GM12878 (cell line): ENCODE results near the gene CORO1A. TPM values are rescaled to one million over a fixed set of nuclear protein-coding genes. Genes with fewer than 3 reads are reported as not detected.
"Not testable (repeated sequence)": the region's sequence is repeated elsewhere in the genome, so short reads cannot be mapped to it uniquely, and the experiment has no call there.

Experiments used
- ATAC-seq: fragments of 200-7000 bp; cut with Tn5 transposase; 3 replicates; pipeline ENCODE4 v1.9.1; 2020; ENCODE audit warnings: mild to moderate bottlenecking, moderate library complexity
- BruUV-seq: library from RNA; stranded (reverse); fragments of 400-500 nt; replicated peaks from 2 replicates; lab custom pipeline; 2021; lab: Mats Ljungman, UMichigan
- CTCF ChIA-PET: fragments of 300-600 bp; sonication (Branson Sonifier 250); formaldehyde crosslinking; extraction: SDS; loops from one replicate; lab custom pipeline; 2021; ENCODE audit warnings: inconsistent platforms; lab: Yijun Ruan, JAX
- POLR2A ChIA-PET: fragments of 350-600 bp; formaldehyde crosslinking; extraction: SDS; loops from one replicate; lab custom pipeline; 2021; ENCODE audit warnings: inconsistent platforms; lab: Charles Lee
- RAD21 ChIA-PET: fragments of 300-600 bp; sonication (Branson Sonifier 250); formaldehyde crosslinking; loops from one replicate; lab custom pipeline; 2023; ENCODE audit warnings: antibody characterized with exemption; ENCODE audit not compliant: unreplicated experiment; lab: Charles Lee
- SMC1A ChIA-PET: fragments of 300-600 bp; sonication (Branson Sonifier 250); formaldehyde crosslinking; loops from one replicate; lab custom pipeline; 2023; ENCODE audit not compliant: unreplicated experiment, uncharacterized antibody; lab: Charles Lee
- DNase-seq: peaks from one replicate; pipeline ENCODE4 v3.0.0-alpha.2; 2011; ENCODE audit warnings: low read depth, low spot score
- FAIRE-seq: peaks from 3 replicates; lab custom pipeline; 2011; peaks lifted over from hg19 to GRCh38; lab: Jason Lieb, UNC
- H2AFZ ChIP-seq: 2 replicates; pipeline ENCODE4 v1.6.0; 2011; ENCODE audit warnings: low read depth, low read length, control low read depth; ENCODE audit not compliant: control insufficient read depth
- H3K27ac ChIP-seq: 2 replicates; pipeline ENCODE4 v1.5.1; 2011; ENCODE audit warnings: control low read depth; ENCODE audit not compliant: control insufficient read depth, insufficient read depth
- H3K27me3 ChIP-seq, 2 experiments: replicated peaks in 1 of 2; 2 replicates each; pipeline versions ENCODE4 v1.6.0 to v1.6.1; 2011; ENCODE audit warnings: low read length in 1 of 2; ENCODE audit not compliant: control insufficient read depth in 2 of 2, insufficient read depth in 2 of 2
- H3K36me3 ChIP-seq, 2 experiments: 2 replicates each; pipeline ENCODE4 v1.5.1; 2011; ENCODE audit warnings: low read length in 1 of 2; ENCODE audit not compliant: control insufficient read depth in 2 of 2, insufficient read depth in 2 of 2
- H3K4me1 ChIP-seq: 2 replicates; pipeline ENCODE4 v1.6.1; 2011; ENCODE audit warnings: mild to moderate bottlenecking, low read length, moderate library complexity, mixed read lengths; ENCODE audit not compliant: control insufficient read depth, insufficient read depth
- H3K4me2 ChIP-seq: 2 replicates; pipeline ENCODE4 v1.6.0; 2011; ENCODE audit warnings: control low read depth; ENCODE audit not compliant: control insufficient read depth, insufficient read depth
- H3K4me3 ChIP-seq: fragments of 200-600 bp; sonication (generic); 2 replicates; pipeline ENCODE4 v1.5.1; 2016
- H3K79me2 ChIP-seq: 2 replicates; pipeline ENCODE4 v1.6.0; 2011; ENCODE audit warnings: low read length; ENCODE audit not compliant: control insufficient read depth, insufficient read depth
- H3K9ac ChIP-seq: 2 replicates; pipeline ENCODE4 v1.8.0; 2011; ENCODE audit warnings: low read length, control low read depth, mixed read lengths; ENCODE audit not compliant: control insufficient read depth, insufficient read depth
- H3K9me3 ChIP-seq: replicated peaks from 3 replicates; pipeline ENCODE4 v1.5.1; 2011; ENCODE audit warnings: mild to moderate bottlenecking, low read length; ENCODE audit not compliant: control insufficient read depth, insufficient read depth
- H4K20me1 ChIP-seq: 2 replicates; pipeline ENCODE4 v1.6.0; 2011; ENCODE audit not compliant: control insufficient read depth, insufficient read depth
- BCL3 ChIP-seq: IDR thresholded peaks from 2 replicates; pipeline ENCODE4 v1.6.1; 2011; ENCODE audit warnings: borderline replicate concordance, low read depth, mild to moderate bottlenecking, moderate library complexity, low read length; ENCODE audit not compliant: insufficient read depth, poor library complexity, severe bottlenecking
- BMI1 ChIP-seq: fragments of 450-650 bp; IDR thresholded peaks from 2 replicates; pipeline ENCODE4 v1.6.1; 2016; ENCODE audit warnings: mild to moderate bottlenecking, moderate library complexity, borderline replicate concordance
- IRF3 ChIP-seq: fragments of 450-650 bp; IDR thresholded peaks from 2 replicates; pipeline ENCODE4 v1.6.1; 2014; ENCODE audit warnings: mild to moderate bottlenecking
- MLLT1 ChIP-seq: fragments of 450-650 bp; IDR thresholded peaks from 2 replicates; pipeline ENCODE4 v1.6.1; 2016; ENCODE audit warnings: mild to moderate bottlenecking
- SREBF1 ChIP-seq: IDR thresholded peaks from 2 replicates; pipeline ENCODE4 v1.6.1; 2012; ENCODE audit warnings: mild to moderate bottlenecking, low read length
- SUZ12 ChIP-seq: fragments of 200-600 bp; sonication (generic); IDR thresholded peaks from one replicate; pipeline ENCODE4 v1.6.1; 2018; ENCODE audit warnings: antibody characterized with exemption, mild to moderate bottlenecking; ENCODE audit not compliant: unreplicated experiment
- ZNF687 ChIP-seq: fragments of 450-650 bp; IDR thresholded peaks from 2 replicates; pipeline ENCODE4 v1.6.1; 2017; ENCODE audit warnings: mild to moderate bottlenecking, moderate library complexity
- WGBS: methylation state at CpG from one replicate; pipeline ENCODE4 v1.1.6; 2016; ENCODE audit warnings: low lambda C conversion rate; ENCODE audit not compliant: insufficient replicate concordance, insufficient coverage; ENCODE audit errors: missing lambda C conversion rate; 5-methylcytosine and 5-hydroxymethylcytosine counted together
- in situ Hi-C: fragments of 300-500 bp; cut with MboI; formaldehyde crosslinking; loops from 9 replicates; pipeline ENCODE4 v1.14.3; 2018; ENCODE audit warnings: mixed read lengths
- intact Hi-C: fragments of 100-400 bp; cut with micrococcal nuclease; formaldehyde crosslinking; loops from one replicate; pipeline ENCODE4 v1.14.2; 2022; ENCODE audit not compliant: unreplicated experiment
- polyA plus RNA-seq, 11 experiments: library from polyadenylated mRNA; depleted of rRNA in 4 of 11; unstranded in 6 of 11; stranded (reverse) in 5 of 11; fragments of >200 nt; fragmentation: Nextera tagmentation in 4 of 11; fragmentation: Illumina TruSeq in 1 of 11; extraction: Ambion mirVana in 4 of 11; extraction: Trizol in 1 of 11; gene quantifications; 1 replicate in 1 of 11; 2 replicates in 10 of 11; pipeline versions ENCODE4 v1.2.1 to v1.2.3, GENCODE V29; 2011 to 2016; ENCODE audit warnings: inconsistent platforms in 2 of 11, missing spikeins in 2 of 11, low read depth in 1 of 11
- total RNA-seq, 4 experiments: library from RNA; depleted of rRNA in 3 of 4; stranded (reverse); fragments of >200 nt in 3 of 4; fragmentation: Illumina TruSeq in 1 of 4; extraction: Trizol in 1 of 4; gene quantifications; 2 replicates each; pipeline versions ENCODE4 v1.2.1 to v1.2.3, GENCODE V29; 2013 to 2021

CORO1A gene
- total and polyA plus RNA-seq, 10 of the 15 experiments (the other 5 are each of a cell fraction or from before 2014, with no cell fraction given) = 16.3 to 1,464 (median 714) TPM

- no peak for DNase-seq
- Histone ChIP-seq H3K36me3 (no peaks in the 10 kb centered on the region), H3K4me1 (no peaks in the 10 kb centered on the region), H3K79me2 (no peaks in the 10 kb centered on the region), H3K4me3 (no peak overlapping the region), H3K4me2 (no peak overlapping the region), H3K27ac (no peak overlapping the region), H3K27me3 (no peaks in the 10 kb centered on the region), H4K20me1 (no peaks in the 10 kb centered on the region), H2AFZ (no peak overlapping the region), H3K9ac (no peak overlapping the region), H3K9me3 (no peaks in the 10 kb centered on the region)
- WGBS = 68% methylated on average over 7 of the region's 7 CpGs
- CTCF ChIA-PET = interaction anchor here (0.6 to 1.2 kb wide), 2 partner anchors 12 to 61 kb away, joined by 3 read pairs; no protein-coding TSS in a partner anchor
- POLR2A ChIA-PET = interaction anchor here (0.6 kb wide), 1 partner anchor 520 kb away, joined by 4 read pairs; no protein-coding TSS in a partner anchor
- FAIRE-seq = no peak
- SMC1A ChIA-PET = no interaction called here
- BruUV-seq = no TSS peak
- in situ Hi-C loops = no loop called here
- ATAC-seq = no peak
- RAD21 ChIA-PET = no interaction called here
- intact Hi-C loops = no loop called here
- no peak for TF ChIP-seq MLLT1
- no peak for TF ChIP-seq BMI1
- no peak for TF ChIP-seq BCL3
- TF ChIP-seq SUZ12 = no peak
- TF ChIP-seq SREBF1 = no peak
- no peak for TF ChIP-seq ZNF687
- TF ChIP-seq IRF3 = no peak
Measured at GRCh38 chr16:30173054-30173453, 10.3 kb upstream of the CORO1A start.

GRCh38 chr16:30176876-30177275, 6.5 kb upstream of the CORO1A start:
- H2AFZ ChIP-seq, H3K4me1 ChIP-seq, ATAC-seq, H3K79me2 ChIP-seq, H3K27me3 ChIP-seq, H3K4me2 ChIP-seq, in situ Hi-C loops, H4K20me1 ChIP-seq, H3K36me3 ChIP-seq, H3K27ac ChIP-seq, H3K9ac ChIP-seq, intact Hi-C loops, H3K4me3 ChIP-seq, H3K9me3 ChIP-seq, BruUV-seq, DNase-seq, FAIRE-seq, SMC1A ChIA-PET: not testable (repeated sequence)
- WGBS = 69% methylated on average over 6 of the region's 6 CpGs
- ChIA-PET CTCF (interaction anchor here (0.9 kb wide), 1 partner anchor 34 kb away, joined by 4 read pairs; no protein-coding TSS in a partner anchor), POLR2A (interaction anchor here (0.6 to 0.7 kb wide), 2 partner anchors 61 to 427 kb away, joined by 4 to 10 read pairs; no protein-coding TSS in a partner anchor), RAD21 (interaction anchor here (0.7 kb wide), 1 partner anchor 439 kb away, joined by 3 read pairs; no protein-coding TSS in a partner anchor)
